ENCODE measurements around the gene SLC22A1. TPM values are rescaled to one million over a fixed set of nuclear protein-coding genes. Genes with fewer than 3 reads are reported as not detected.

The SLC22A1 gene
- total RNA-seq, 1 experiment from 2014 or later, result 0.39 TPM

DNA sequence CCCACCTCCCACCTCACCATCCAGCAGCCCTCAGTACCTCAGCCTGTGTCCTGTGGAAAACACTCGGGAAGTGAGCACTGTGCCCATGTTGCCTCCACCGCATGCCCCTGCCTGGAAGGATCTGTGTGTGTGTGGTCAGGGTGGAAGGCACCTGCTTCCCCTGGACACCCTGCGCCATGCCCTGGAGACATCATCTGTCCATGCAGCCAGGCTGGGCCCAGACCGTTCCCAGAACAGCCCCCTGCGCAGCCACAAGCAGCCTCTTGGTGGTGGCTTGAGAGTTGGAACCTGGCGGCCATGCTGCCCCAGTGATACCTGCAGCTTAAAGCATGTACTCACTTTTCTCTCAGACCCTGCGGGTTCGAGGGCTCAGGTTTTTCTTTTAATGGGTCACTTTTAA is 34.9 kb upstream of the SLC22A1 start:
- Histone ChIP-seq H3T11ph (ENCODE audit: low read length) (no peak overlapping the region), H4K5ac (ENCODE audit: insufficient read length, low read depth, low read length) (no peak overlapping the region), H3K18ac (ENCODE audit: insufficient read length, low read depth, low read length) (no peak overlapping the region), H4K8ac (replicated peaks; ENCODE audit: insufficient read length, low read depth, low read length) (no peak overlapping the region), H3K23ac (ENCODE audit: insufficient read length, low read depth, low read length) (no peak overlapping the region), H3K14ac (ENCODE audit: insufficient read depth, low read length) (no peak overlapping the region), H2BK15ac (ENCODE audit: low read depth, low read length) (no peak overlapping the region), H3K4me1 (ENCODE audit: insufficient read depth, low read length) (no peaks in the 10 kb centered on the region), H3K4me2 (ENCODE audit: insufficient read depth, insufficient read length, low read length) (no peak overlapping the region), H3K56ac (ENCODE audit: insufficient read length, low read depth, low read length) (no peak overlapping the region), H3K27me3 (ENCODE audit: insufficient read depth, low read length) (no peaks in the 10 kb centered on the region), H3K27ac (ENCODE audit: insufficient read length, low read depth, low read length) (no peak overlapping the region), H2BK20ac (ENCODE audit: low read depth, low read length, poor library complexity, severe bottlenecking) (no peak overlapping the region), H2AK5ac (ENCODE audit: insufficient read length, low read length) (no peak overlapping the region), H4K20me1 (ENCODE audit: control insufficient read depth, insufficient read depth, insufficient read length) (no peaks in the 10 kb centered on the region), H2BK12ac (ENCODE audit: insufficient read length, low read depth, low read length) (no peak overlapping the region), H3K9me3 (ENCODE audit: control insufficient read depth, low read depth, low read length) (no peaks in the 10 kb centered on the region), H2BK120ac (ENCODE audit: low read depth, low read length, poor library complexity, severe bottlenecking) (no peak overlapping the region), H3K9ac (ENCODE audit: extremely low read depth, insufficient read length, low read length) (no peak overlapping the region), H2AFZ (ENCODE audit: low read length) (no peak overlapping the region), H3K23me2 (ENCODE audit: insufficient read length, low read depth, low read length, poor library complexity, severe bottlenecking) (no peaks in the 10 kb centered on the region), H4K91ac (ENCODE audit: insufficient read length, low read depth, low read length) (no peak overlapping the region), H3K4ac (ENCODE audit: low read depth, low read length) (no peak overlapping the region), H2BK5ac (ENCODE audit: insufficient read length, low read length) (no peak overlapping the region), H3K79me2 (ENCODE audit: insufficient read depth, low read length) (no peaks in the 10 kb centered on the region), H3K79me1 (ENCODE audit: insufficient read depth, low read depth, low read length, poor library complexity, severe bottlenecking) (no peaks in the 10 kb centered on the region)
- H3K27me3 Mint-ChIP-seq (ENCODE audit: low read depth), result no peaks in the 10 kb centered on the region
- no peak overlapping the region for H3K4me3 Mint-ChIP-seq
- peaks cover 63 to 88% (median 82%) of the 10 kb centered on the region in 3 experiments for H3K36me3 Mint-ChIP-seq (ENCODE audit: insufficient read depth in 1 of 3, low read depth in 3 of 3)
- no peaks in the 10 kb centered on the region for H3K9me3 Mint-ChIP-seq
- H3K27ac Mint-ChIP-seq, result no peak overlapping the region
- DNase-seq, result no peak
- TF ChIP-seq, protein P1, sequence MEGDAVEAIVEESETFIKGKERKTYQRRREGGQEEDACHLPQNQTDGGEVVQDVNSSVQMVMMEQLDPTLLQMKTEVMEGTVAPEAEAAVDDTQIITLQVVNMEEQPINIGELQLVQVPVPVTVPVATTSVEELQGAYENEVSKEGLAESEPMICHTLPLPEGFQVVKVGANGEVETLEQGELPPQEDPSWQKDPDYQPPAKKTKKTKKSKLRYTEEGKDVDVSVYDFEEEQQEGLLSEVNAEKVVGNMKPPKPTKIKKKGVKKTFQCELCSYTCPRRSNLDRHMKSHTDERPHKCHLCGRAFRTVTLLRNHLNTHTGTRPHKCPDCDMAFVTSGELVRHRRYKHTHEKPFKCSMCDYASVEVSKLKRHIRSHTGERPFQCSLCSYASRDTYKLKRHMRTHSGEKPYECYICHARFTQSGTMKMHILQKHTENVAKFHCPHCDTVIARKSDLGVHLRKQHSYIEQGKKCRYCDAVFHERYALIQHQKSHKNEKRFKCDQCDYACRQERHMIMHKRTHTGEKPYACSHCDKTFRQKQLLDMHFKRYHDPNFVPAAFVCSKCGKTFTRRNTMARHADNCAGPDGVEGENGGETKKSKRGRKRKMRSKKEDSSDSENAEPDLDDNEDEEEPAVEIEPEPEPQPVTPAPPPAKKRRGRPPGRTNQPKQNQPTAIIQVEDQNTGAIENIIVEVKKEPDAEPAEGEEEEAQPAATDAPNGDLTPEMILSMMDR (conservative IDR thresholded peaks at IDR 0.05), result no peak
- no peaks in the 10 kb centered on the region for H3K4me1 Mint-ChIP-seq
- WGBS (ENCODE audit: extremely low coverage, insufficient read length, low lambda C conversion rate), result no CpG with 5 or more reads among the region's 8 CpGs

All from H9 (cell line).